Endothelial cell of umbilical vein (primary cell): ENCODE measurements around the gene YWHAG.

Experiments used
- CTCF ChIP-seq, 2 donors: IDR thresholded peaks; 1 replicate in 1 of 2; 2 replicates in 1 of 2; pipeline ENCODE4 v1.5.1; 2011; ENCODE audit warnings: low read length in 2 of 2, mild to moderate bottlenecking in 2 of 2, moderate library complexity in 2 of 2, control low read depth in 1 of 2, inconsistent platforms in 1 of 2, low read depth in 1 of 2; ENCODE audit not compliant: insufficient read depth in 1 of 2; ENCODE audit errors: extremely low read depth in 1 of 2
- EZH2 ChIP-seq: IDR thresholded peaks from 2 replicates; pipeline ENCODE4 v1.6.1; 2012; ENCODE audit warnings: borderline replicate concordance, low read depth, mild to moderate bottlenecking, moderate library complexity, low read length, inconsistent platforms; ENCODE audit not compliant: severe bottlenecking
- FOS ChIP-seq: IDR thresholded peaks from 2 replicates; pipeline ENCODE4 v1.6.1; 2011; ENCODE audit warnings: mild to moderate bottlenecking, low read length, moderate library complexity, borderline replicate concordance; ENCODE audit not compliant: insufficient read depth
- POLR2A ChIP-seq: IDR thresholded peaks from 2 replicates; pipeline ENCODE4 v1.6.1; 2012; ENCODE audit warnings: low read depth, mild to moderate bottlenecking, control low read depth, low read length
- POLR2AphosphoS5 ChIP-seq: IDR thresholded peaks from 2 replicates; pipeline ENCODE4 v1.6.1; 2012; ENCODE audit warnings: low read depth, mild to moderate bottlenecking, control low read depth, low read length, moderate library complexity; ENCODE audit not compliant: insufficient read depth

- TF ChIP-seq CTCF (IDR thresholded peaks at IDR 0.05; ENCODE audit: extremely low read depth in 1 of 2, insufficient read depth in 1 of 2, low read depth in 1 of 2, low read length in 2 of 2) (no peak), EZH2 (no peak), FOS (no peak), POLR2AphosphoS5 (peak; percentile 48), POLR2A (peak; percentile 78)
Measured at GRCh38 chr7:76317782-76318487, 40.9 kb downstream of the YWHAG start.
